ENCODE results near the gene TDRD1.
"Not testable (repeated sequence)": the region's sequence is repeated elsewhere in the genome, so short reads cannot be mapped to it uniquely, and the experiment has no call there.

DNA sequence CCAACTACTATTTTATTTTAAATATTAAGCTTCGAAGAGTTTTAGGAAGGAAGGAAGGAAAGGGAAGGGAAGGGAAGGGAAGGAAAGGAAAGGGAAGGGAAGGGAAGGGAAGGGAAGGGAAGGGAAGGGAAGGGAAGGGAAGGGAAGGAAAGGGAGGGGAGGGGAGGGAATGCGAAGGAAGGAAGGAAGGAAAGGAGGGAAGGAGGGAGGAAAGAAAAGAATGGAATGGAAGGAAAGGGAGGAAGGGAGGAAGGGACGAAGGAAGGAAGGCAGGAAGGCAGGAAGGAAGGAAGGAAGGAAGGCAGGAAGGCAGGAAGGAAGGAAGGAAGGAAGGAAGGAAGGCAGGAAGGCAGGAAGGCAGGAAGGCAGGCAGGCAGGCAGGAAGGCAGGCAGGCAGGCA, 29.7 kb upstream of the TDRD1 start:
- not testable (repeated sequence) for TF ChIP-seq POLR2AphosphoS5, POLR2A (IDR thresholded peaks at IDR 0.05)
- TF ChIP-seq, protein P1, sequence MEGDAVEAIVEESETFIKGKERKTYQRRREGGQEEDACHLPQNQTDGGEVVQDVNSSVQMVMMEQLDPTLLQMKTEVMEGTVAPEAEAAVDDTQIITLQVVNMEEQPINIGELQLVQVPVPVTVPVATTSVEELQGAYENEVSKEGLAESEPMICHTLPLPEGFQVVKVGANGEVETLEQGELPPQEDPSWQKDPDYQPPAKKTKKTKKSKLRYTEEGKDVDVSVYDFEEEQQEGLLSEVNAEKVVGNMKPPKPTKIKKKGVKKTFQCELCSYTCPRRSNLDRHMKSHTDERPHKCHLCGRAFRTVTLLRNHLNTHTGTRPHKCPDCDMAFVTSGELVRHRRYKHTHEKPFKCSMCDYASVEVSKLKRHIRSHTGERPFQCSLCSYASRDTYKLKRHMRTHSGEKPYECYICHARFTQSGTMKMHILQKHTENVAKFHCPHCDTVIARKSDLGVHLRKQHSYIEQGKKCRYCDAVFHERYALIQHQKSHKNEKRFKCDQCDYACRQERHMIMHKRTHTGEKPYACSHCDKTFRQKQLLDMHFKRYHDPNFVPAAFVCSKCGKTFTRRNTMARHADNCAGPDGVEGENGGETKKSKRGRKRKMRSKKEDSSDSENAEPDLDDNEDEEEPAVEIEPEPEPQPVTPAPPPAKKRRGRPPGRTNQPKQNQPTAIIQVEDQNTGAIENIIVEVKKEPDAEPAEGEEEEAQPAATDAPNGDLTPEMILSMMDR (IDR thresholded peaks at IDR 0.05): not testable (repeated sequence)

All from stomach (tissue), 4 donors.